IMR-90 (cell line): ENCODE data around the gene ARHGEF9. TPM values are rescaled to one million over a fixed set of nuclear protein-coding genes. Genes with fewer than 3 reads are reported as not detected.

Source experiments
- ATAC-seq: fragments of 200-7000 bp; cut with Tn5 transposase; 2 replicates; pipeline ENCODE4 v1.9.1; 2020; ENCODE audit warnings: low read depth, mild to moderate bottlenecking, moderate library complexity
- BruUV-seq: library from RNA; stranded (reverse); fragments of 400-500 nt; replicated peaks from 2 replicates; lab custom pipeline; 2021; lab: Mats Ljungman, UMichigan
- CTCF ChIA-PET: fragments of 300-600 bp; formaldehyde crosslinking; extraction: SDS; loops from one replicate; lab custom pipeline; 2021; ENCODE audit warnings: antibody characterized with exemption; lab: Yijun Ruan, JAX
- POLR2A ChIA-PET: fragments of 300-600 bp; sonication (Branson Sonifier 250); formaldehyde crosslinking; loops from one replicate; lab custom pipeline; 2022; ENCODE audit warnings: antibody characterized with exemption; ENCODE audit not compliant: unreplicated experiment; lab: Charles Lee
- DNase-seq: peaks from one replicate; pipeline ENCODE4 v3.0.0; 2013
- H2AFZ ChIP-seq: replicated peaks from 2 replicates; pipeline ENCODE3; 2013; ENCODE audit warnings: low read length, mild to moderate bottlenecking; ENCODE audit not compliant: poor library complexity
- H2AK5ac ChIP-seq: 2 replicates; pipeline ENCODE4 v1.6.1; 2013; ENCODE audit warnings: low read depth, low read length, inconsistent platforms
- H2AK9ac ChIP-seq: replicated peaks from 2 replicates; pipeline ENCODE3; 2013; ENCODE audit warnings: mild to moderate bottlenecking, low read depth, low read length, moderate library complexity; ENCODE audit not compliant: poor library complexity
- H2BK120ac ChIP-seq: 2 replicates; pipeline ENCODE4 v1.6.1; 2013; ENCODE audit warnings: low read depth, low read length, inconsistent platforms
- H2BK15ac ChIP-seq: 3 replicates; pipeline ENCODE4 v1.6.1; 2013; ENCODE audit warnings: low read depth, low read length, inconsistent platforms
- H2BK20ac ChIP-seq: 2 replicates; pipeline ENCODE4 v1.6.1; 2013; ENCODE audit warnings: low read depth, mild to moderate bottlenecking, inconsistent platforms, low read length, moderate library complexity
- H2BK5ac ChIP-seq: 2 replicates; pipeline ENCODE4 v1.6.1; 2013; ENCODE audit warnings: mild to moderate bottlenecking, low read depth, low read length, inconsistent platforms; ENCODE audit not compliant: poor library complexity, severe bottlenecking
- H3K14ac ChIP-seq: replicated peaks from 2 replicates; pipeline ENCODE4 v1.6.1; 2013; ENCODE audit warnings: low read depth, low read length, inconsistent platforms
- H3K18ac ChIP-seq: 2 replicates; pipeline ENCODE4 v1.6.1; 2013; ENCODE audit warnings: low read depth, low read length, control low read depth
- H3K23ac ChIP-seq: 2 replicates; pipeline ENCODE4 v1.6.1; 2013; ENCODE audit warnings: low read depth, low read length, inconsistent platforms
- H3K27ac ChIP-seq: 2 replicates; pipeline ENCODE4 v1.5.1; 2013; ENCODE audit warnings: mild to moderate bottlenecking, control low read depth, low read length; ENCODE audit not compliant: insufficient read depth
- H3K27me3 ChIP-seq: 2 replicates; pipeline ENCODE4 v1.6.1; 2013; ENCODE audit warnings: low read length; ENCODE audit not compliant: control insufficient read depth, insufficient read depth
- H3K36me3 ChIP-seq: 2 replicates; pipeline ENCODE4 v1.6.1; 2013; ENCODE audit warnings: low read length, mixed read lengths; ENCODE audit not compliant: control insufficient read depth, insufficient read depth
- H3K4ac ChIP-seq: 2 replicates; pipeline ENCODE4 v1.6.1; 2013; ENCODE audit warnings: low read depth, low read length, inconsistent platforms
- H3K4me1 ChIP-seq: 2 replicates; pipeline ENCODE4 v1.6.1; 2013; ENCODE audit warnings: low read length, mixed read lengths; ENCODE audit not compliant: control insufficient read depth, insufficient read depth
- H3K4me2 ChIP-seq: 2 replicates; pipeline ENCODE4 v1.6.1; 2013; ENCODE audit warnings: low read depth, mild to moderate bottlenecking, control low read depth, low read length, moderate library complexity
- H3K4me3 ChIP-seq: 2 replicates; pipeline ENCODE4 v1.5.1; 2013; ENCODE audit warnings: low read depth, mild to moderate bottlenecking, control low read depth, low read length, moderate library complexity; ENCODE audit not compliant: insufficient read depth
- H3K56ac ChIP-seq: 2 replicates; pipeline ENCODE4 v1.6.1; 2013; ENCODE audit warnings: low read length, inconsistent platforms; ENCODE audit not compliant: insufficient read depth; ENCODE audit errors: extremely low read depth
- H3K79me1 ChIP-seq, 2 experiments: 2 replicates each; pipeline ENCODE4 v1.6.1; 2013; ENCODE audit warnings: low read length in 2 of 2, inconsistent platforms in 1 of 2, low read depth in 1 of 2
- H3K9ac ChIP-seq: 2 replicates; pipeline ENCODE4 v1.6.1; 2013; ENCODE audit warnings: low read depth, low read length, control low read depth
- H3K9me1 ChIP-seq: 2 replicates; pipeline ENCODE4 v1.6.1; 2013; ENCODE audit warnings: low read length, inconsistent platforms; ENCODE audit not compliant: insufficient read depth
- H3K9me3 ChIP-seq: 2 replicates; pipeline ENCODE4 v1.6.1; 2013; ENCODE audit warnings: low read length; ENCODE audit not compliant: control insufficient read depth, insufficient read depth
- H4K20me1 ChIP-seq: 2 replicates; pipeline ENCODE4 v1.6.1; 2013; ENCODE audit warnings: low read length, inconsistent platforms; ENCODE audit not compliant: insufficient read depth
- H4K5ac ChIP-seq: 2 replicates; pipeline ENCODE4 v1.6.1; 2013; ENCODE audit warnings: mild to moderate bottlenecking, low read depth, low read length, control low read depth
- H4K8ac ChIP-seq, 2 experiments: 2 replicates each; pipeline ENCODE4 v1.6.1; 2013; ENCODE audit warnings: low read depth in 2 of 2, low read length in 2 of 2, control low read depth in 1 of 2, inconsistent platforms in 1 of 2
- H4K91ac ChIP-seq: 2 replicates; pipeline ENCODE4 v1.6.1; 2013; ENCODE audit warnings: low read depth, low read length, inconsistent platforms; ENCODE audit not compliant: insufficient read depth
- BHLHE40 ChIP-seq: fragments of 150-350 bp; IDR thresholded peaks from 2 replicates; pipeline ENCODE4 v1.6.1; 2016; ENCODE audit warnings: mild to moderate bottlenecking, low read depth, low read length
- CEBPB ChIP-seq: IDR thresholded peaks from 2 replicates; pipeline ENCODE4 v1.6.1; 2012; ENCODE audit warnings: low read depth, low read length, improper control_type of control experiment
- CHD1 ChIP-seq: IDR thresholded peaks from 2 replicates; pipeline ENCODE4 v1.6.1; 2012; ENCODE audit warnings: low read depth, low read length, improper control_type of control experiment
- CTCF ChIP-seq: conservative IDR thresholded peaks from 2 replicates; pipeline ENCODE4 v1.5.1; 2012; ENCODE audit warnings: mild to moderate bottlenecking, low read depth, low read length, improper control_type of control experiment
- ELK1 ChIP-seq: fragments of 150-350 bp; IDR thresholded peaks from 2 replicates; pipeline ENCODE4 v1.6.1; 2016; ENCODE audit warnings: low read depth, mild to moderate bottlenecking, low read length, moderate library complexity, borderline replicate concordance
- FOS ChIP-seq: fragments of 150-350 bp; IDR thresholded peaks from 2 replicates; pipeline ENCODE4 v1.6.1; 2016; ENCODE audit warnings: low read depth, low read length
- MAFK ChIP-seq: IDR thresholded peaks from 2 replicates; pipeline ENCODE4 v1.6.1; 2012; ENCODE audit warnings: low read depth, low read length, improper control_type of control experiment
- MAZ ChIP-seq: IDR thresholded peaks from 2 replicates; pipeline ENCODE4 v1.6.1; 2012; ENCODE audit warnings: low read depth, mild to moderate bottlenecking, low read length, improper control_type of control experiment, moderate library complexity, borderline replicate concordance
- MXI1 ChIP-seq: IDR thresholded peaks from 2 replicates; pipeline ENCODE4 v1.6.1; 2012; ENCODE audit warnings: low read depth, mild to moderate bottlenecking, low read length, moderate library complexity, borderline replicate concordance
- NFE2L2 ChIP-seq: fragments of 150-350 bp; IDR thresholded peaks from 2 replicates; pipeline ENCODE4 v1.6.1; 2016; ENCODE audit warnings: low read depth, mild to moderate bottlenecking, low read length
- POLR2A ChIP-seq: IDR thresholded peaks from 2 replicates; pipeline ENCODE4 v1.6.1; 2012; ENCODE audit warnings: mild to moderate bottlenecking, low read depth, low read length
- RAD21 ChIP-seq: IDR thresholded peaks from 2 replicates; pipeline ENCODE4 v1.6.1; 2012; ENCODE audit warnings: low read length, improper control_type of control experiment
- RCOR1 ChIP-seq: IDR thresholded peaks from 2 replicates; pipeline ENCODE4 v1.6.1; 2012; ENCODE audit warnings: mild to moderate bottlenecking, low read length, improper control_type of control experiment; ENCODE audit not compliant: insufficient replicate concordance
- RFX5 ChIP-seq: IDR thresholded peaks from 2 replicates; pipeline ENCODE4 v1.8.0; 2012; ENCODE audit warnings: low read depth, mild to moderate bottlenecking, low read length, moderate library complexity
- SMC3 ChIP-seq: fragments of 150-350 bp; IDR thresholded peaks from 2 replicates; pipeline ENCODE4 v1.6.1; 2016; ENCODE audit warnings: low read depth, mild to moderate bottlenecking, antibody characterized with exemption, low read length, moderate library complexity
- USF2 ChIP-seq: fragments of 150-350 bp; IDR thresholded peaks from 2 replicates; pipeline ENCODE4 v1.6.1; 2017; ENCODE audit warnings: mild to moderate bottlenecking, antibody characterized with exemption, low read length, low read depth
- WGBS, 2 experiments: methylation state at CpG; one replicate each; pipeline versions ENCODE4 v1.1.5 to v1.1.7; 2013; ENCODE audit warnings: missing lambda C conversion rate in 2 of 2; ENCODE audit not compliant: insufficient read length in 1 of 2; ENCODE audit errors: extremely low coverage in 2 of 2; 5-methylcytosine and 5-hydroxymethylcytosine counted together
- dilution Hi-C: fragments of 300-500 bp; cut with HindIII; formaldehyde crosslinking; loops from one replicate; pipeline ENCODE4 v1.14.3; 2018; ENCODE audit warnings: low sequenced_read_pairs; ENCODE audit not compliant: unreplicated experiment
- in situ Hi-C: fragments of 300-500 bp; cut with MboI; formaldehyde crosslinking; loops from 3 replicates; pipeline ENCODE4 v1.14.3; 2019; ENCODE audit warnings: low sequenced_read_pairs, inconsistent platforms, mixed read lengths
- intact Hi-C: fragments of 100-400 bp; cut with micrococcal nuclease; formaldehyde crosslinking; loops from 2 replicates; pipeline ENCODE4 v1.10.0; 2022
- polyA plus RNA-seq, 3 experiments: library from polyadenylated mRNA; depleted of rRNA; stranded (reverse); fragments of >200 nt; gene quantifications; 2 replicates each; pipeline ENCODE4 v1.2.3, GENCODE V29; 2012; ENCODE audit warnings: low replicate concordance in 1 of 3
- total RNA-seq: library from RNA; depleted of rRNA; stranded (reverse); fragments of >200 nt; gene quantifications from 2 replicates; pipeline ENCODE4 v1.2.3, GENCODE V29; 2012

Gene ARHGEF9
- total and polyA plus RNA-seq, 2 of the 4 experiments (the other 2 are of a cell fraction), result 7.1 to 11.8 TPM

- no peak overlapping the region for H3K14ac ChIP-seq
- CTCF ChIA-PET, result no interaction called here
- WGBS, 2 experiments, result 100% methylated on average over 1 of the region's 2 CpGs; no CpG with 5 or more reads in 1 of the 2 experiments
- no peak overlapping the region for H4K8ac ChIP-seq
- ATAC-seq (no peak), DNase-seq (no peak)
- no peaks in the 10 kb centered on the region for H4K20me1 ChIP-seq
- H3K56ac ChIP-seq, result no peak overlapping the region
- H2BK15ac ChIP-seq, result no peak overlapping the region
- no peak overlapping the region for H4K5ac ChIP-seq
- H3K27ac ChIP-seq, result no peak overlapping the region
- H3K4me2 ChIP-seq, result no peak overlapping the region
- H3K36me3 ChIP-seq, result no peaks in the 10 kb centered on the region
- H3K9me3 ChIP-seq, result no peaks in the 10 kb centered on the region
- H2AK9ac ChIP-seq, result no peak overlapping the region
- H3K4ac ChIP-seq, result no peak overlapping the region
- H3K9ac ChIP-seq, result no peak overlapping the region
- H3K23ac ChIP-seq, result no peak overlapping the region
- no peak overlapping the region for H2AFZ ChIP-seq
- TF ChIP-seq MAZ (no peak), CTCF (no peak), MXI1 (no peak), SMC3 (no peak), POLR2A (no peak), NFE2L2 (no peak), CEBPB (no peak), RAD21 (no peak), CHD1 (no peak), RCOR1 (no peak), RFX5 (no peak), MAFK (no peak), ELK1 (no peak), USF2 (no peak), FOS (no peak), BHLHE40 (no peak)
- no peak overlapping the region for H3K18ac ChIP-seq
- H3K9me1 ChIP-seq, result no peaks in the 10 kb centered on the region
- dilution Hi-C loops, result no loop called here
- no peaks in the 10 kb centered on the region for H3K4me1 ChIP-seq
- in situ Hi-C loops, result loop anchor here (10.0 kb wide), 1 partner anchor 453 kb away; the partner anchor contains the start of gene AMER1
- no peak overlapping the region for H2BK5ac ChIP-seq
- peaks cover 2% of the 10 kb centered on the region; the same call in 1 of the 2 replicates for H3K27me3 ChIP-seq
- no TSS peak for BruUV-seq
- H2BK120ac ChIP-seq, result no peak overlapping the region
- no peak overlapping the region for H2BK20ac ChIP-seq
- no peak overlapping the region for H3K4me3 ChIP-seq
- POLR2A ChIA-PET, result no interaction called here
- intact Hi-C loops, result no loop called here
- H4K91ac ChIP-seq, result no peak overlapping the region
- no peak overlapping the region for H2AK5ac ChIP-seq
- peaks cover 0 to 8% of the 10 kb centered on the region in 2 experiments; a peak in 1 of 4 replicates for H3K79me1 ChIP-seq
Measured at GRCh38 chrX:63751481-63751880, 33.5 kb downstream of the ARHGEF9 start.
